ENCODE results near the gene EML4.

Gene EML4

DNA sequence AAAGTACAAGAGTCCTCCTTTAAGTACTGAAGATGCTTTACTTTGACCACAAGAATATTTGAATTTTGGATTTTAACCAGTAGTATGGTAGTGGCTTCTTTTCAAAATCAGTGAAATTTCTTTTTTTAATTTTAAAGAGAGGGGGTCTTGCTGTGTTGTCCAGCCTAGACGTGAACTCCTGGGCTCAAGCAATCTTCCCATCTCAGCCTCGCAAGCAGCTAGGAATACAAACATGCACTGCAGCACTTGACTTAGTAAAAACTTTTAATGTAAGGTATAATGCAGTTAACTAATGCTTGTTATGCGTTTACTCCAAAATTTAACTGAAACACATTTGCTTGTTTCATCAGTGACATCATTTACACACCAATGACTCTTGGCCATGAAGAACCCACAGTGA lies 49.6 kb downstream of the EML4 start:
- TF ChIP-seq, protein P1, sequence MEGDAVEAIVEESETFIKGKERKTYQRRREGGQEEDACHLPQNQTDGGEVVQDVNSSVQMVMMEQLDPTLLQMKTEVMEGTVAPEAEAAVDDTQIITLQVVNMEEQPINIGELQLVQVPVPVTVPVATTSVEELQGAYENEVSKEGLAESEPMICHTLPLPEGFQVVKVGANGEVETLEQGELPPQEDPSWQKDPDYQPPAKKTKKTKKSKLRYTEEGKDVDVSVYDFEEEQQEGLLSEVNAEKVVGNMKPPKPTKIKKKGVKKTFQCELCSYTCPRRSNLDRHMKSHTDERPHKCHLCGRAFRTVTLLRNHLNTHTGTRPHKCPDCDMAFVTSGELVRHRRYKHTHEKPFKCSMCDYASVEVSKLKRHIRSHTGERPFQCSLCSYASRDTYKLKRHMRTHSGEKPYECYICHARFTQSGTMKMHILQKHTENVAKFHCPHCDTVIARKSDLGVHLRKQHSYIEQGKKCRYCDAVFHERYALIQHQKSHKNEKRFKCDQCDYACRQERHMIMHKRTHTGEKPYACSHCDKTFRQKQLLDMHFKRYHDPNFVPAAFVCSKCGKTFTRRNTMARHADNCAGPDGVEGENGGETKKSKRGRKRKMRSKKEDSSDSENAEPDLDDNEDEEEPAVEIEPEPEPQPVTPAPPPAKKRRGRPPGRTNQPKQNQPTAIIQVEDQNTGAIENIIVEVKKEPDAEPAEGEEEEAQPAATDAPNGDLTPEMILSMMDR (conservative IDR thresholded peaks at IDR 0.05; ENCODE audit: control insufficient read depth, insufficient read depth, low read depth, low read length), result no peak
- DNase-seq (ENCODE audit: low read depth), result no peak
- no peak overlapping the region for H3K4me3 ChIP-seq (ENCODE audit: control insufficient read depth, low read depth, low read length)

DNA sequence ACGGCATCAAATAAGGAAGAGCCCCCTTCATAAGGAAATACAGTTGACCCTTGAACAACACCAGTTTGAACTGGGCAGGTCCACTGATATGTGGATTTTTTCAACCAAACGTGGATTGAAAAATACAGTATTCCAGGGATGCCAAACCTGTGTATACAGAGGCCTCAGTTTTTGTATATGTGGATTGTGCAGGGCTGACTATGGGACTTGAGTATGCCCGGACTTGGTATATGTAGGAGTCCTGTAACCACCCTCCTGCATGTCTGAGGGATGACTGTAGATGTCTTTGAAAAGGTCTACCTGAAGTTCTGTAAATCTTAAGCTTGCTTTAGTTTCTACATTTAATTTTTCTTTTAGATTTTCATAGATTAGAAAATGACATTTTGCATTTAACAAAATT lies 50.0 kb downstream of the EML4 start:
- H3K4me3 ChIP-seq (ENCODE audit: control insufficient read depth, low read depth, low read length), result no peak overlapping the region
- TF ChIP-seq, protein P1 (conservative IDR thresholded peaks at IDR 0.05; ENCODE audit: control insufficient read depth, insufficient read depth, low read depth, low read length), result no peak
- DNase-seq (ENCODE audit: low read depth), result no peak

DNA sequence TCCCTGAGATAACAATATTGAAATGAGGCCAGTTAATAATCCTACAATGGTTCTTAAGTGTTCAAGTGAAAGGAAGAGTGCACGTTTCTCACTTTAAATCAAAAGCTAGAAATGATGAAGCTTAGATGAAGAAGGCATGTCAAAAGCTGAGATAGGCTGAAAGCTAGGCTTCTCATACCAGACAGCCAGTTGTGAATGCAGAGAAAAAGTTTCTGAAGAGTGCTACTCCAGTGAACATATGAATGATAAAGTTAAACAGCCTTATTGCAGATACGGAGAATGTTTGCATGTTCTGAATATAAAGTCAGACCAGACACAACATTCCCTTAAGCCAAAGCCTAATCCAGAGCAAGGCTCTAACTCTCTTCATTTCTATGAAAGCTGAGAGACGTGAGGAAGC lies 51.4 kb downstream of the EML4 start:
- DNase-seq (ENCODE audit: low read depth), result no peak
- TF ChIP-seq, protein P1 (conservative IDR thresholded peaks at IDR 0.05; ENCODE audit: control insufficient read depth, insufficient read depth, low read depth, low read length), result no peak

DNA sequence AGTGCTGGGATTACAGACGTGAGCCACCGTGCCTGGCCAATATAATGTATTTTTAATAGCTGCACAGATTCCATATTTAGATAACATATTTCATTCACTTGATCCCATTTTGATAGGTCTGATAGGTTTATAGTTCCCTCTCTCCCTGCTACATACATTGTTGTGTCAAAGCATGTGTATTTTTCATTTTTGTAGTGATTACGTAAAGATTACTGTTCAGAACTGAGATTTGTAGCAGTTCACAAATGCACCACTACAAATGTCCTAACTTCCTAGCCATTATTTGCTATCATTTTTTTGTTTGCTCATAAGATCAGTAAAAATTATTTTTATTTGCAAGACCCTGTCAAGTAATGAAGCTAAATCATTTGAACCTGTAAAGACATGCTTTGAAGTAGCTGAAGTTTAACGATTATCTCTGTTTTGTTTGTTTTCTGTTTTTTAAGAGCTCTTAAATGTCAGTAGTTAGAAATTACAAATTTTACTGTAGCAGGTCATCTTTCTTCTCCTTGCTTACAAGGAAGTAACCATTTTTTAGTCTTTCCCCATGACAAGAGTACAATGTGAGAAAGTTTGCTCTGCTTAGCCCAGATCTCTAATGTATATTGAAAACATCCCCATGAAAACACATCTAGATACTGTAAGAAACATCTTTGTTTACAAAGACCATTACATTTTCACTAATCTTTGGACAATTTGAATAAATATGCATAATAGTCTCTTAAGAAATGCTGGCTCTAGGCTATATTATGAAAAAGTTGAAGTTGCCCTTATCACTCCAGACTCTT lies 54.1 kb downstream of the EML4 start:
- TF ChIP-seq, protein P1 (conservative IDR thresholded peaks at IDR 0.05; ENCODE audit: control insufficient read depth, insufficient read depth, low read depth, low read length), result no peak
- no peak overlapping the region for H3K4me3 ChIP-seq (ENCODE audit: control insufficient read depth, low read depth, low read length)
- DNase-seq (ENCODE audit: low read depth), result no peak

More for the DNA sequence above, 51.4 kb downstream of the EML4 start:
- H3K4me3 ChIP-seq (ENCODE audit: control insufficient read depth, low read depth, low read length), result no peak overlapping the region

DNA sequence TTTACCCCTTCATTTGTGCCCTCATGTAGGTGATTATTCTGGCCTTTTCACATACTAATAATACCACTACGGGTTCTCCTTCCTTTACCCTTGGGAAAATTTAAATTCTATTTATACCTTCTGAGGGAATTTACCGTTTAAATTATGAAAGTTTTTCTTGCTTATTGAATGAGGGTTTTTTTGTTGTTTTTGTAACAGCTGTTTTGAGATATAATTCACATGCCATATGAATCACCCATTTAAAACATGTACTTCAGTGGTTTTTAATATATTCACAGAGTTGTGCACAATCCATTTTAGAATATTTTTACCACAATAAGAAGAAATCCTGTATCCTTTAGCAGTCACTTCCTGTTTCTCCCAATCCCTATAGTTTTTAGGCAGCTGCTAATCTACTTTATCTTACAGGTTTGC lies 54.7 kb downstream of the EML4 start:
- peak; percentile 35 for DNase-seq (ENCODE audit: low read depth)
- TF ChIP-seq, protein P1 (conservative IDR thresholded peaks at IDR 0.05; ENCODE audit: control insufficient read depth, insufficient read depth, low read depth, low read length), result no peak
- no peak overlapping the region for H3K4me3 ChIP-seq (ENCODE audit: control insufficient read depth, low read depth, low read length)

DNA sequence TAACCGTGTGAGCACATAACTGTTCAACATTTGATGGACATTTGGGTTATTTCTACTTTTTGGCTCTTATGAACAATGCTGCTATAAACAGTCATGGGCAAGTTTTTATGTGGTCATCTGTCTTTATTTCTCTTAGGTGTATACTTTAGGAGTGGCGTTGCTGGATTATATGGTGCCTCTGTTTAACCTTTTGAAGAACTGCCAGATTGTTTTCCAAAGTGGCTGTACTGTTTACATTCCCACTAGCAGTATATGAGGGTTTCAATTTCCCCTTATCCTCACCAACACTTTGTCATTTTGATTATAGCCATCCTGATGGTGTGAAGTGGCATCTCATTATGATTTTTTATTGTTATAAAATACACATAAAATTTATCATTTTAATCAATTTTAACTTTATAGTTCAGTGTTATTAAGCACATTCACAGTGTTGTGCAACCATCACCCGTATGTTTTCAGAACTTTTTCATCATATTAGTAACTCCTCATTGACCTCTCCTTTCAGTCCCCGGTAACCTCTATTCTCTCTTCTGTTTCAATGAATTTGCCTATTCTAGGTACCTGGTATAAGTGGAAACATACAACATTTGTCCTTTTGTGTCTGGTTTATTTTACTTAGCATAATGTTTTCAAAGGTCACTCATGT lies 55.4 kb downstream of the EML4 start:
- no peak overlapping the region for H3K4me3 ChIP-seq (ENCODE audit: control insufficient read depth, low read depth, low read length)
- DNase-seq (ENCODE audit: low read depth), result no peak
- TF ChIP-seq, protein P1 (conservative IDR thresholded peaks at IDR 0.05; ENCODE audit: control insufficient read depth, insufficient read depth, low read depth, low read length), result no peak

All from fibroblast of mammary gland (primary cell).